ENCODE results near the gene TFG. TPM values are rescaled to one million over a fixed set of nuclear protein-coding genes. Genes with fewer than 3 reads are reported as not detected.
"Not testable (repeated sequence)": the region's sequence is repeated elsewhere in the genome, so short reads cannot be mapped to it uniquely, and the experiment has no call there.

The TFG gene
- polyA plus RNA-seq (2013): 76.5 TPM

- peak within 1 kb of the TSS; percentile 84 to 91 for H3K27ac ChIP-seq (ENCODE audit: insufficient read depth in 1 of 2, low read depth in 1 of 2, low read length in 2 of 2, poor library complexity in 1 of 2, severe bottlenecking in 2 of 2)
- no peaks in the 10 kb centered on the region for H3K9me3 ChIP-seq (ENCODE audit: control extremely low read depth in 1 of 5, control insufficient read depth in 4 of 5, insufficient read depth in 2 of 5, low read depth in 1 of 5, low read length in 4 of 5)
- DNase-seq: peak; percentile 98 to 100 (median 99)
- H3K4me3 ChIP-seq (ENCODE audit: control insufficient read depth in 1 of 7, extremely low read depth in 1 of 7, insufficient read depth in 4 of 7, low read depth in 2 of 7, low read length in 6 of 7): peak within 1 kb of the TSS; percentile 61 to 92 (median 80)
- POLR2A ChIA-PET: interaction anchor here (0.5 to 0.9 kb wide), 2 partner anchors 9 to 17 kb away, joined by 3 read pairs; no protein-coding TSS in a partner anchor
- H3K27me3 ChIP-seq (replicated peaks in 2 of 5; ENCODE audit: control insufficient read depth in 4 of 5, insufficient read depth in 5 of 5, low read length in 4 of 5): no peaks in the 10 kb centered on the region
- CTCF ChIA-PET: interaction anchor here (0.7 to 3.4 kb wide), 13 partner anchors 13 to 393 kb away, joined by 3 to 12 read pairs (median 4); no protein-coding TSS in a partner anchor
- 0% methylated on average over 42 of the region's 76 CpGs for WGBS (ENCODE audit: insufficient coverage)
- H3K4me1 ChIP-seq (ENCODE audit: control extremely low read depth in 1 of 4, control insufficient read depth in 4 of 4, insufficient read depth in 4 of 4, low read length in 3 of 4): peaks cover 8 to 23% (median 18%) of the 10 kb centered on the region in 4 experiments
- H3K36me3 ChIP-seq (ENCODE audit: control insufficient read depth in 4 of 4, insufficient read depth in 4 of 4, low read length in 3 of 4): peaks cover 2 to 20% (median 5%) of the 10 kb centered on the region in 4 experiments
Measured at GRCh38 chr3:100708989-100709841, at the start of gene TFG. Gene TFG (plus strand): TSS chr3:100709494. CDS start chr3:100713686, 4,192 bp downstream.

- DNase-seq; H3K27ac ChIP-seq (ENCODE audit: insufficient read depth in 1 of 2, low read depth in 1 of 2, low read length in 2 of 2, poor library complexity in 1 of 2, severe bottlenecking in 2 of 2); H3K27me3 ChIP-seq (replicated peaks in 2 of 5; ENCODE audit: control insufficient read depth in 4 of 5, insufficient read depth in 5 of 5, low read length in 4 of 5); H3K9me3 ChIP-seq (ENCODE audit: control extremely low read depth in 1 of 5, control insufficient read depth in 4 of 5, insufficient read depth in 2 of 5, low read depth in 1 of 5, low read length in 4 of 5); H3K4me3 ChIP-seq (ENCODE audit: control insufficient read depth in 1 of 7, extremely low read depth in 1 of 7, insufficient read depth in 4 of 7, low read depth in 2 of 7, low read length in 6 of 7); H3K36me3 ChIP-seq (ENCODE audit: control insufficient read depth in 4 of 4, insufficient read depth in 4 of 4, low read length in 3 of 4); POLR2A ChIA-PET: not testable (repeated sequence)
- CTCF ChIA-PET: interaction anchor here (0.6 to 2.1 kb wide), 2 partner anchors 10 to 20 kb away, joined by 3 to 8 read pairs; no protein-coding TSS in a partner anchor
- peaks cover 2 to 12% (median 4%) of the 10 kb centered on the region in 4 experiments for H3K4me1 ChIP-seq (ENCODE audit: control extremely low read depth in 1 of 4, control insufficient read depth in 4 of 4, insufficient read depth in 4 of 4, low read length in 3 of 4)
Measured at GRCh38 chr3:100661294-100661693, 48.0 kb upstream of the TFG start.

GRCh38 chr3:100662113-100662823 lies 47.0 kb upstream of the TFG start:
- peak overlapping the region in 1 of 7 experiments; percentile 5 for H3K4me3 ChIP-seq (ENCODE audit: control insufficient read depth in 1 of 7, extremely low read depth in 1 of 7, insufficient read depth in 4 of 7, low read depth in 2 of 7, low read length in 6 of 7)
- DNase-seq: peak; percentile 14 to 74 (median 61)
- POLR2A ChIA-PET: no interaction called here
- CTCF ChIA-PET: no interaction called here
- no peaks in the 10 kb centered on the region for H3K27me3 ChIP-seq (replicated peaks in 2 of 5; ENCODE audit: control insufficient read depth in 4 of 5, insufficient read depth in 5 of 5, low read length in 4 of 5)
- H3K9me3 ChIP-seq (ENCODE audit: control extremely low read depth in 1 of 5, control insufficient read depth in 4 of 5, insufficient read depth in 2 of 5, low read depth in 1 of 5, low read length in 4 of 5): no peaks in the 10 kb centered on the region
- no peaks in the 10 kb centered on the region for H3K36me3 ChIP-seq (ENCODE audit: control insufficient read depth in 4 of 4, insufficient read depth in 4 of 4, low read length in 3 of 4)
- no peak overlapping the region for H3K27ac ChIP-seq (ENCODE audit: insufficient read depth in 1 of 2, low read depth in 1 of 2, low read length in 2 of 2, poor library complexity in 1 of 2, severe bottlenecking in 2 of 2)
- H3K4me1 ChIP-seq (ENCODE audit: control extremely low read depth in 1 of 4, control insufficient read depth in 4 of 4, insufficient read depth in 4 of 4, low read length in 3 of 4): peaks cover 2 to 12% (median 4%) of the 10 kb centered on the region in 4 experiments
- WGBS (ENCODE audit: insufficient coverage): no CpG with 5 or more reads among the region's 2 CpGs

GRCh38 chr3:100665230-100665629 lies 44.1 kb upstream of the TFG start:
- ChIA-PET POLR2A (no interaction called here), CTCF (no interaction called here)
- no peaks in the 10 kb centered on the region for H3K36me3 ChIP-seq (ENCODE audit: control insufficient read depth in 4 of 4, insufficient read depth in 4 of 4, low read length in 3 of 4)
- peaks cover 2 to 12% (median 4%) of the 10 kb centered on the region in 4 experiments for H3K4me1 ChIP-seq (ENCODE audit: control extremely low read depth in 1 of 4, control insufficient read depth in 4 of 4, insufficient read depth in 4 of 4, low read length in 3 of 4)
- peak overlapping the region in 1 of 2 experiments; percentile 10 for H3K27ac ChIP-seq (ENCODE audit: insufficient read depth in 1 of 2, low read depth in 1 of 2, low read length in 2 of 2, poor library complexity in 1 of 2, severe bottlenecking in 2 of 2)
- peak; percentile 21 to 71 (median 65) for DNase-seq
- 41% methylated on average over 3 of the region's 7 CpGs for WGBS (ENCODE audit: insufficient coverage)
- no peaks in the 10 kb centered on the region for H3K27me3 ChIP-seq (replicated peaks in 2 of 5; ENCODE audit: control insufficient read depth in 4 of 5, insufficient read depth in 5 of 5, low read length in 4 of 5)
- H3K9me3 ChIP-seq (ENCODE audit: control extremely low read depth in 1 of 5, control insufficient read depth in 4 of 5, insufficient read depth in 2 of 5, low read depth in 1 of 5, low read length in 4 of 5): peaks cover 0 to 2% (median 0%) of the 10 kb centered on the region in 5 experiments
- H3K4me3 ChIP-seq (ENCODE audit: control insufficient read depth in 1 of 7, extremely low read depth in 1 of 7, insufficient read depth in 4 of 7, low read depth in 2 of 7, low read length in 6 of 7): peak overlapping the region in 2 of 7 experiments; percentile 24 to 61

GRCh38 chr3:100666699-100667098 lies 42.6 kb upstream of the TFG start:
- CTCF ChIA-PET; H3K4me3 ChIP-seq (ENCODE audit: control insufficient read depth in 1 of 7, extremely low read depth in 1 of 7, insufficient read depth in 4 of 7, low read depth in 2 of 7, low read length in 6 of 7); DNase-seq; POLR2A ChIA-PET; H3K27me3 ChIP-seq (replicated peaks in 2 of 5; ENCODE audit: control insufficient read depth in 4 of 5, insufficient read depth in 5 of 5, low read length in 4 of 5); H3K36me3 ChIP-seq (ENCODE audit: control insufficient read depth in 4 of 4, insufficient read depth in 4 of 4, low read length in 3 of 4); H3K27ac ChIP-seq (ENCODE audit: insufficient read depth in 1 of 2, low read depth in 1 of 2, low read length in 2 of 2, poor library complexity in 1 of 2, severe bottlenecking in 2 of 2); H3K9me3 ChIP-seq (ENCODE audit: control extremely low read depth in 1 of 5, control insufficient read depth in 4 of 5, insufficient read depth in 2 of 5, low read depth in 1 of 5, low read length in 4 of 5): not testable (repeated sequence)
- 100% methylated on average over 1 of the region's 6 CpGs for whole genome bisulfite sequencing (ENCODE audit: insufficient coverage)
- peaks cover 2 to 12% (median 4%) of the 10 kb centered on the region in 4 experiments for H3K4me1 ChIP-seq (ENCODE audit: control extremely low read depth in 1 of 4, control insufficient read depth in 4 of 4, insufficient read depth in 4 of 4, low read length in 3 of 4)

- H3K4me3 ChIP-seq (ENCODE audit: control insufficient read depth in 1 of 7, extremely low read depth in 1 of 7, insufficient read depth in 4 of 7, low read depth in 2 of 7, low read length in 6 of 7); H3K36me3 ChIP-seq (ENCODE audit: control insufficient read depth in 4 of 4, insufficient read depth in 4 of 4, low read length in 3 of 4); H3K27me3 ChIP-seq (replicated peaks in 2 of 5; ENCODE audit: control insufficient read depth in 4 of 5, insufficient read depth in 5 of 5, low read length in 4 of 5); DNase-seq; H3K27ac ChIP-seq (ENCODE audit: insufficient read depth in 1 of 2, low read depth in 1 of 2, low read length in 2 of 2, poor library complexity in 1 of 2, severe bottlenecking in 2 of 2); POLR2A ChIA-PET; H3K9me3 ChIP-seq (ENCODE audit: control extremely low read depth in 1 of 5, control insufficient read depth in 4 of 5, insufficient read depth in 2 of 5, low read depth in 1 of 5, low read length in 4 of 5): not testable (repeated sequence)
- CTCF ChIA-PET: interaction anchor here (0.8 kb wide), 1 partner anchor 24 kb away, joined by 3 read pairs; no protein-coding TSS in a partner anchor
- no CpG with 5 or more reads among the region's 1 CpG for WGBS (ENCODE audit: insufficient coverage)
- H3K4me1 ChIP-seq (ENCODE audit: control extremely low read depth in 1 of 4, control insufficient read depth in 4 of 4, insufficient read depth in 4 of 4, low read length in 3 of 4): peaks cover 2 to 12% (median 4%) of the 10 kb centered on the region in 4 experiments
Measured at GRCh38 chr3:100667316-100667715, 42.0 kb upstream of the TFG start.

All from common myeloid progenitor, CD34-positive (primary cell).